Measurements from ENCODE around the gene SMAD6.

The SMAD6 gene

GRCh38 chr15:66723826-66724731 is 22.0 kb downstream of the SMAD6 start:
- no peak for DNase-seq (ENCODE audit: low spot score in 2 of 2)
- H3K27me3 ChIP-seq (ENCODE audit: low read depth), result no peaks in the 10 kb centered on the region
- in situ Hi-C loops (cut with MboI; ENCODE audit: low sequenced_read_pairs), result no loop called here
- peaks cover 12% of the 10 kb centered on the region for H3K4me1 ChIP-seq
- H3K4me3 ChIP-seq, result no peak overlapping the region
- no peaks in the 10 kb centered on the region for H3K9me3 ChIP-seq
- H3K36me3 ChIP-seq (replicated peaks), result peaks cover 6% of the 10 kb centered on the region

- no peaks in the 10 kb centered on the region for H3K9me3 ChIP-seq
- H3K4me3 ChIP-seq, result no peak overlapping the region
- peaks cover 12% of the 10 kb centered on the region for H3K4me1 ChIP-seq
- no peaks in the 10 kb centered on the region for H3K27me3 ChIP-seq (ENCODE audit: low read depth)
- DNase-seq (ENCODE audit: low spot score in 2 of 2), result no peak
- in situ Hi-C loops (cut with MboI; ENCODE audit: low sequenced_read_pairs), result no loop called here
- H3K36me3 ChIP-seq (replicated peaks), result peaks cover 6% of the 10 kb centered on the region
These were observed 22.9 kb downstream of the SMAD6 start for GRCh38 chr15:66724732-66725463.

DNA sequence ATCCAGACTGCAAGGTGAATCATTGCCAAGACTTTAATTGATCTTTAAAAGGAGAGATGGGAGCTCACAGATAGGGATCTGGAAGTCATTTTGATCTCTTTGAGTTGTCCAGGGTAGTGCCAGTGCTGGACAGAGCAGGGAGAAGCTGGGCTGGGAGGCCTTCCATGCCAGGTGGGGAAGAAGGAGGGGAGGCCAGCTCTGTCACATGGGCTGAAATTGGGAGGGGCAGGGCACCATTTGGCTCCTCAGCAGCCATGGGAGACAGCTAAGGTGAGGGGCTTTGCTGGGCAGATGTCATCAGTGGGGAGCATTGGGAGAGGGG is 23.4 kb downstream of the SMAD6 start:
- H3K36me3 ChIP-seq (replicated peaks), result peaks cover 6% of the 10 kb centered on the region

GRCh38 chr15:66726386-66726785 is 24.4 kb downstream of the SMAD6 start:
- H3K4me3 ChIP-seq, result no peak overlapping the region
- H3K9me3 ChIP-seq, result no peaks in the 10 kb centered on the region
- in situ Hi-C loops (cut with MboI; ENCODE audit: low sequenced_read_pairs), result no loop called here
- H3K36me3 ChIP-seq (replicated peaks), result peaks cover 3% of the 10 kb centered on the region
- no peak for DNase-seq (ENCODE audit: low spot score in 2 of 2)
- no peaks in the 10 kb centered on the region for H3K27me3 ChIP-seq (ENCODE audit: low read depth)
- peaks cover 12% of the 10 kb centered on the region for H3K4me1 ChIP-seq

More for the DNA sequence above, 23.4 kb downstream of the SMAD6 start:
- Histone ChIP-seq H3K9me3 (no peaks in the 10 kb centered on the region), H3K4me1 (peaks cover 12% of the 10 kb centered on the region), H3K4me3 (no peak overlapping the region), H3K27me3 (ENCODE audit: low read depth) (no peaks in the 10 kb centered on the region)
- in situ Hi-C loops (cut with MboI; ENCODE audit: low sequenced_read_pairs), result no loop called here
- DNase-seq (ENCODE audit: low spot score in 2 of 2), result no peak

DNA sequence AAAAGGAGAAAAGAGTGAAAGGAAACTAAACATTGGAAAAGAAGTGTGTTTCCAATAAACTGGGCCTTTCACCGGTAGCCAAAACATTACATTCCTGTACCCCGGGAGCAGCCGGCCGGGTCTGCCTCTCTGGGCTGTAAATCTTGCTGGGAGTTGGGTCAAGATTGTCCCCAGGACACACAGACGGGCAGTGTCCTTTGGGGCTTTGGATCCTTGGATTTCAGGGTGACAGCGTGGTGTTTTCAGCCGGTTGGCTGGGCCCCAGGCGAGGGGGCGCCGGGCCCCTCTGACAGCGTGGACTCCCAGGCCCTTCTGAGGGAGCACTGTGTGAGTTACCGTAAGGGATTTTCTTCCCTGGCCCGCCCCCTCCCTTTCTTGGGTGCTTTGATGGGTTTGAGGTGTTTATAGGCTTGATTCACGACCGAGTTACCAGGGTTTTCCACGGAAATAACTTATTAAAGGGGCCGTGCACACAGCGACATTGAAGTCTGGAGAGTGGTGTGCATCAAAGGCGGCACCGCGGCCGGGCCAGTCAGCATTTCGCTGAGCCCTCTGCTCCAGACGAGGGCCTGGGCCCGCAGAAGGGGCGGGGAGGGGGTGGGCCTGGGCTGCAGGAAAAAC is 27.4 kb downstream of the SMAD6 start:
- no peaks in the 10 kb centered on the region for H3K27me3 ChIP-seq (ENCODE audit: low read depth)
- peaks cover 11% of the 10 kb centered on the region for H3K4me1 ChIP-seq
- in situ Hi-C loops (cut with MboI; ENCODE audit: low sequenced_read_pairs), result no loop called here
- H3K4me3 ChIP-seq, result no peak overlapping the region
- H3K36me3 ChIP-seq (replicated peaks), result no peaks in the 10 kb centered on the region
- no peaks in the 10 kb centered on the region for H3K9me3 ChIP-seq
- no peak for DNase-seq (ENCODE audit: low spot score in 2 of 2)

- no peak for DNase-seq (ENCODE audit: low spot score in 2 of 2)
- peaks cover 13% of the 10 kb centered on the region for H3K4me1 ChIP-seq
- no peaks in the 10 kb centered on the region for H3K36me3 ChIP-seq (replicated peaks)
- no peaks in the 10 kb centered on the region for H3K9me3 ChIP-seq
- no peak overlapping the region for H3K4me3 ChIP-seq
- in situ Hi-C loops (cut with MboI; ENCODE audit: low sequenced_read_pairs), result no loop called here
- H3K27me3 ChIP-seq (ENCODE audit: low read depth), result no peaks in the 10 kb centered on the region
These were observed 28.4 kb downstream of the SMAD6 start for GRCh38 chr15:66730168-66731021.

GRCh38 chr15:66733976-66734375 is 31.9 kb downstream of the SMAD6 start:
- H3K27me3 ChIP-seq (ENCODE audit: low read depth), result no peaks in the 10 kb centered on the region
- H3K4me3 ChIP-seq, result no peak overlapping the region
- no peaks in the 10 kb centered on the region for H3K36me3 ChIP-seq (replicated peaks)
- H3K4me1 ChIP-seq, result peaks cover 14% of the 10 kb centered on the region
- no peak for DNase-seq (ENCODE audit: low spot score in 2 of 2)
- in situ Hi-C loops (cut with MboI; ENCODE audit: low sequenced_read_pairs), result no loop called here
- no peaks in the 10 kb centered on the region for H3K9me3 ChIP-seq

GRCh38 chr15:66734961-66735908 is 33.2 kb downstream of the SMAD6 start:
- in situ Hi-C loops (cut with MboI; ENCODE audit: low sequenced_read_pairs), result no loop called here
- no peak for DNase-seq (ENCODE audit: low spot score in 2 of 2)
- H3K4me1 ChIP-seq, result peaks cover 14% of the 10 kb centered on the region
- no peaks in the 10 kb centered on the region for H3K27me3 ChIP-seq (ENCODE audit: low read depth)
- no peak overlapping the region for H3K4me3 ChIP-seq
- no peaks in the 10 kb centered on the region for H3K9me3 ChIP-seq
- no peaks in the 10 kb centered on the region for H3K36me3 ChIP-seq (replicated peaks)

GRCh38 chr15:66735909-66736305 is 33.9 kb downstream of the SMAD6 start:
- no peaks in the 10 kb centered on the region for H3K27me3 ChIP-seq (ENCODE audit: low read depth)
- H3K9me3 ChIP-seq, result no peaks in the 10 kb centered on the region
- H3K4me3 ChIP-seq, result no peak overlapping the region
- no peaks in the 10 kb centered on the region for H3K36me3 ChIP-seq (replicated peaks)
- in situ Hi-C loops (cut with MboI; ENCODE audit: low sequenced_read_pairs), result no loop called here
- DNase-seq (ENCODE audit: low spot score in 2 of 2), result no peak
- peaks cover 16% of the 10 kb centered on the region for H3K4me1 ChIP-seq

DNA sequence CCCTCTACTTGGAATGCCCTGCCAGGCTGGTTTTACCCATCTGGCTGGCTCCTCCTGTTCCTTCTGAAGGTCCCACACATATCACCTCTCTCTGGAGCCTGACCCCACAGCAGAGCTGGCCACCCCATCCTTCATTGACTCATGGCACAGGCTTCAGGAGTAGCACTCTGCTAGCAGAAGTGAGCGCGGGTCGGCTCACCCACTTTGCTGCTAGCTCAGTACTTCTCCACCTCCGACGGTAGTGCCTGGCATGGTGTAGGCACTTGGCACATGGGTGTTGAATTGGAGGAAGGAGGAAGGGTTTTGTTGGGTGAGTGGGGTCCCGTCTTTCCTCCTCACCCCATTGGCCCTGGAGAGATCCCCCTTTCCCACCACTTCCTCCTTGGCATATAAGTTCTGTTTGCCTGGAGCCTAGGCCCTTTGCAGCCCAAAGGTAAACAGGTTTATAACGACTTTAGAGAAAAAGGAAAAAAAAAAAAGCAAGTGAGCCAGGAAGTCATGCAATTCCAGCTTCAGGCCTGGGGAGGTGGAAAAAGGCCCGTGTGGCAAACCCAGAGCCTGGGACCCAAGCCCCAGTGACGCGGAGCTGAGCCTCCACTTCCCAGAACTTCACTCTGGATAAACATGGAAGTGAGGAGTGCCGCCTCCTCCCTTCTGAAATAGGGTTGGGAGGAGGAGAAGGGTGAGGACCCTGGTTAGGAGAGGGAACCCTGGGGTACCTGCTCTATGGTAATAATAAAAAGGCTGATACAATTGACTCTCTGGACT is 35.4 kb downstream of the SMAD6 start:
- no peaks in the 10 kb centered on the region for H3K36me3 ChIP-seq (replicated peaks)
- peaks cover 16% of the 10 kb centered on the region for H3K4me1 ChIP-seq
- no peak overlapping the region for H3K4me3 ChIP-seq
- H3K9me3 ChIP-seq, result no peaks in the 10 kb centered on the region
- H3K27me3 ChIP-seq (ENCODE audit: low read depth), result no peaks in the 10 kb centered on the region
- in situ Hi-C loops (cut with MboI; ENCODE audit: low sequenced_read_pairs), result no loop called here
- no peak for DNase-seq (ENCODE audit: low spot score in 2 of 2)

DNA sequence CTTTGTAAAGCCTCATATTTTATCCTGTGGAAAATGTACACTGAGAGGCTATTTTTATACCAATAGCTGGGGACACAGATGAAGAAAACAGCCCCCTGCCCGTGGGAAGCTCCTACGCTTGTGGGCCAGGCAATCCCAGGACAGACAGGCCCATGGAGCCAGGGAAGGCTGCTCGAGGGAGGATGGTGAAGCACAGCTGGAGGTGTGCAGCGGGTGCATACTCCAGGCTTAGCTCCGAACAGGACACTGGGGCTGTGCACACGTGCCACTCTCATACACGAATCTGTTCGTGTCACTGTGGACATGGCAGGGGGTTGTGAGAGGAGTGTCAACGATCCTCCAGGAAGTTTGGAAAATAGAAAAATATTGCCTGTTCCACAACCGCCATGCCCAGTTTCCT is 36.1 kb downstream of the SMAD6 start:
- DNase-seq (ENCODE audit: low spot score in 2 of 2), result no peak
- in situ Hi-C loops (cut with MboI; ENCODE audit: low sequenced_read_pairs), result no loop called here
- H3K4me1 ChIP-seq, result peaks cover 10% of the 10 kb centered on the region

DNA sequence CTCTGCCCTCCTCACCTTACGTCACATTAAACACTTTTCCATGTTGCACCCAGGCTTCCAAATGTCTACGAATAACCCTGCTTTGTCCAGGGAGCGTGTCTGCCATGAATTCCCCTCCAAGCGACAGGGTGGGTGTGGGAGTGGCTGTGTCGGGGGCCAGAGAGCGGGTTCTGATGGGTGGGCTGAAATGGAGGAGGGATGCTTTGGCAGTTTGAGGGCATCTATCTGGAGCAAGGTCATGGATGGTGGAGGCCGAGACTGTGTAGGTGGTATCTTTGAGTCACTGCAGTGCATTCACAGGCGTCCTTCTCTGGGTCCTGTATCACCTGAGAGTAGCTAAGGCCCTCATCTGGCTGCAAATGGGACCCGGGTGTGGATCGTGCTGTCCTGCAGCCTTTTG is 36.6 kb downstream of the SMAD6 start:
- H3K9me3 ChIP-seq, result no peaks in the 10 kb centered on the region
- no peak overlapping the region for H3K4me3 ChIP-seq
- no peak for DNase-seq (ENCODE audit: low spot score in 2 of 2)
- H3K4me1 ChIP-seq, result peaks cover 5% of the 10 kb centered on the region
- in situ Hi-C loops (cut with MboI; ENCODE audit: low sequenced_read_pairs), result no loop called here
- H3K27me3 ChIP-seq (ENCODE audit: low read depth), result no peaks in the 10 kb centered on the region
- no peaks in the 10 kb centered on the region for H3K36me3 ChIP-seq (replicated peaks)

More for the DNA sequence above, 36.1 kb downstream of the SMAD6 start:
- Histone ChIP-seq H3K27me3 (ENCODE audit: low read depth) (no peaks in the 10 kb centered on the region), H3K36me3 (replicated peaks) (no peaks in the 10 kb centered on the region), H3K9me3 (no peaks in the 10 kb centered on the region), H3K4me3 (no peak overlapping the region)
